Liver (tissue), 9 donors: ENCODE measurements around the gene FUT2. TPM values are rescaled to one million over a fixed set of nuclear protein-coding genes. Genes with fewer than 3 reads are reported as not detected.
"Not testable (repeated sequence)": the region's sequence is repeated elsewhere in the genome, so short reads cannot be mapped to it uniquely, and the experiment has no call there.

Experiments used
- DNase-seq: peaks from one replicate; pipeline ENCODE4 v3.0.0-alpha.2; 2017; ENCODE audit warnings: low spot score
- H3K27ac ChIP-seq, 2 donors: one replicate each; pipeline ENCODE4 v1.7.0; 2013; ENCODE audit warnings: inconsistent platforms in 2 of 2, low read length in 2 of 2, control low read depth in 1 of 2, low read depth in 1 of 2, mild to moderate bottlenecking in 1 of 2
- H3K27me3 ChIP-seq, 4 donors: one replicate each; pipeline versions ENCODE4 v1.6.1 to v1.7.0; 2013; ENCODE audit warnings: low read length in 3 of 4, inconsistent platforms in 1 of 4, mild to moderate bottlenecking in 1 of 4, moderate library complexity in 1 of 4; ENCODE audit not compliant: control insufficient read depth in 4 of 4, insufficient read depth in 4 of 4
- H3K36me3 ChIP-seq, 4 donors: one replicate each; pipeline versions ENCODE4 v1.6.1 to v1.7.0; 2013; ENCODE audit warnings: low read length in 3 of 4, mild to moderate bottlenecking in 3 of 4, low read depth in 1 of 4, moderate library complexity in 1 of 4; ENCODE audit not compliant: control insufficient read depth in 4 of 4, insufficient read depth in 3 of 4
- H3K4me1 ChIP-seq, 4 donors: one replicate each; pipeline versions ENCODE4 v1.6.1 to v1.7.0; 2013; ENCODE audit warnings: low read length in 3 of 4, mild to moderate bottlenecking in 3 of 4, moderate library complexity in 1 of 4; ENCODE audit not compliant: control insufficient read depth in 4 of 4, insufficient read depth in 4 of 4
- H3K4me3 ChIP-seq, 3 donors: one replicate each; pipeline versions ENCODE4 v1.6.1 to v1.7.0; 2013; ENCODE audit warnings: low read length in 3 of 3, control low read depth in 1 of 3, low read depth in 1 of 3, mild to moderate bottlenecking in 1 of 3
- H3K9ac ChIP-seq, 2 donors: one replicate each; pipeline ENCODE4 v1.7.0; 2013; ENCODE audit warnings: low read length in 2 of 2, mild to moderate bottlenecking in 2 of 2, moderate library complexity in 2 of 2, control low read depth in 1 of 2, low read depth in 1 of 2
- H3K9me3 ChIP-seq, 4 donors: one replicate each; pipeline versions ENCODE4 v1.6.1 to v1.7.0; 2013; ENCODE audit warnings: low read length in 3 of 4; ENCODE audit not compliant: control insufficient read depth in 4 of 4
- HNF4G ChIP-seq: IDR thresholded peaks from 2 replicates; pipeline ENCODE4 v1.6.1; 2016; ENCODE audit warnings: antibody characterized with exemption
- NR2F2 ChIP-seq: IDR thresholded peaks from 2 replicates; pipeline ENCODE4 v1.6.1; 2016; ENCODE audit warnings: antibody characterized with exemption
- WGBS: extraction: QIAGEN DNeasy Blood & Tissue Kit; methylation state at CpG from one replicate; pipeline ENCODE4 v1.1.7; 2013; 5-methylcytosine and 5-hydroxymethylcytosine counted together
- polyA plus RNA-seq, 2 donors: library from polyadenylated mRNA; stranded (reverse) in 1 of 2; unstranded in 1 of 2; fragments of 200-250 nt in 1 of 2; fragments of >200 nt in 1 of 2; fragmentation: Nextera tagmentation in 1 of 2; extraction: Ambion mirVana in 1 of 2; gene quantifications; one replicate each; pipeline versions ENCODE4 v1.2.1 to v1.2.3, GENCODE V29; 2013 to 2015
- total RNA-seq, 2 donors: library from RNA; depleted of rRNA; stranded (reverse); fragments of >200 nt; gene quantifications; one replicate each; pipeline ENCODE4 v1.2.3, GENCODE V29; 2014
- TF ChIP-seq, protein P1 (sequence below): IDR thresholded peaks from 2 replicates; pipeline ENCODE4 v1.6.1; 2016; ENCODE audit warnings: antibody characterized with exemption, mild to moderate bottlenecking
- TF ChIP-seq, protein P2 (sequence below): fragments of 150-350 bp; IDR thresholded peaks from 2 replicates; pipeline ENCODE4 v1.5.1; 2017; ENCODE audit warnings: improper control_type of control experiment, low read depth, low read length; ENCODE audit not compliant: missing input control
- TF ChIP-seq, protein P3 (sequence below): IDR thresholded peaks from 2 replicates; pipeline ENCODE4 v1.6.1; 2016; ENCODE audit warnings: antibody characterized with exemption
- TF ChIP-seq, protein P4 (sequence below): IDR thresholded peaks from 2 replicates; pipeline ENCODE4 v1.6.1; 2016; ENCODE audit warnings: antibody characterized with exemption
- donor health status: healthy.
- donor health status: healthy.
- donor health status: healthy.
- donor health status: healthy.
- donor health status: healthy.

FUT2 gene
- total and polyA plus RNA-seq, 4 donors = 0.02 to 0.38 (median 0.05) TPM; not detected in 1

DNA sequence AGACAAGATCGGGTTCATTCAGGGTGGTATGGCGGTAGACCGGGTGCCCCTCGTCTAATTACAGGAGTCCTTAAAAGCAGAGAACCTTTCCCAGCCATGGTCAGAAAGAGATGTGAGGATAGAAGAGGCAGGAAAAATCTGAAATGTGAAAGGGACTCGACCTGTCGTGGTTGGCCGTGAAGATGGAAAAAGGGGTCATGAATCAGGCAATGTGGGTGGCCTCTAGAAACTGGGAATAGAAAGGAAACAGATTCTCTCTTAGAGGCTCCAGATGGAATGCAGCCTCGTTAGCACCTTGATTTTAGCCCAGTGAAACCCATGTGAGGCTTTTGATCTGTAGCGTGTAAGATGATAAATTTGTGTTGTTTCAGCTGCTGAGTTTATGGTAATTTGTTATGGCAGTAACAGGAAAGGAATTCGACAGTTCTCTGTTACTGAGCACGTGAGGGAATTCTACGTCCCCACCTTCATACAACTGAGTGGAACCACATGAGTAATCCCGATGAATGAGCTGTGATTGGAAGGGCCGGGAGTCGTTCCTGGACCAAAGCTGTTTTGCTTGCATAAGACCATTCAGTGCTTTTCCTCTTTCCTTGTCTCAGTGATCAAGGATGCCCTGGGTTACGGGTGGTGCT, 38.8 kb upstream of the FUT2 start:
- Histone ChIP-seq H3K36me3 (no peaks in the 10 kb centered on the region), H3K4me3 (no peak overlapping the region), H3K27me3 (no peaks in the 10 kb centered on the region), H3K4me1 (peaks cover 0 to 2% (median 0%) of the 10 kb centered on the region in 4 donors), H3K9me3 (no peaks in the 10 kb centered on the region), H3K27ac (no peak overlapping the region), H3K9ac (no peak overlapping the region)
- no peak for DNase-seq
- TF ChIP-seq, protein P1, sequence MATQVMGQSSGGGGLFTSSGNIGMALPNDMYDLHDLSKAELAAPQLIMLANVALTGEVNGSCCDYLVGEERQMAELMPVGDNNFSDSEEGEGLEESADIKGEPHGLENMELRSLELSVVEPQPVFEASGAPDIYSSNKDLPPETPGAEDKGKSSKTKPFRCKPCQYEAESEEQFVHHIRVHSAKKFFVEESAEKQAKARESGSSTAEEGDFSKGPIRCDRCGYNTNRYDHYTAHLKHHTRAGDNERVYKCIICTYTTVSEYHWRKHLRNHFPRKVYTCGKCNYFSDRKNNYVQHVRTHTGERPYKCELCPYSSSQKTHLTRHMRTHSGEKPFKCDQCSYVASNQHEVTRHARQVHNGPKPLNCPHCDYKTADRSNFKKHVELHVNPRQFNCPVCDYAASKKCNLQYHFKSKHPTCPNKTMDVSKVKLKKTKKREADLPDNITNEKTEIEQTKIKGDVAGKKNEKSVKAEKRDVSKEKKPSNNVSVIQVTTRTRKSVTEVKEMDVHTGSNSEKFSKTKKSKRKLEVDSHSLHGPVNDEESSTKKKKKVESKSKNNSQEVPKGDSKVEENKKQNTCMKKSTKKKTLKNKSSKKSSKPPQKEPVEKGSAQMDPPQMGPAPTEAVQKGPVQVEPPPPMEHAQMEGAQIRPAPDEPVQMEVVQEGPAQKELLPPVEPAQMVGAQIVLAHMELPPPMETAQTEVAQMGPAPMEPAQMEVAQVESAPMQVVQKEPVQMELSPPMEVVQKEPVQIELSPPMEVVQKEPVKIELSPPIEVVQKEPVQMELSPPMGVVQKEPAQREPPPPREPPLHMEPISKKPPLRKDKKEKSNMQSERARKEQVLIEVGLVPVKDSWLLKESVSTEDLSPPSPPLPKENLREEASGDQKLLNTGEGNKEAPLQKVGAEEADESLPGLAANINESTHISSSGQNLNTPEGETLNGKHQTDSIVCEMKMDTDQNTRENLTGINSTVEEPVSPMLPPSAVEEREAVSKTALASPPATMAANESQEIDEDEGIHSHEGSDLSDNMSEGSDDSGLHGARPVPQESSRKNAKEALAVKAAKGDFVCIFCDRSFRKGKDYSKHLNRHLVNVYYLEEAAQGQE = no peak
- TF ChIP-seq HNF4G (no peak), NR2F2 (no peak)
- TF ChIP-seq, protein P2, sequence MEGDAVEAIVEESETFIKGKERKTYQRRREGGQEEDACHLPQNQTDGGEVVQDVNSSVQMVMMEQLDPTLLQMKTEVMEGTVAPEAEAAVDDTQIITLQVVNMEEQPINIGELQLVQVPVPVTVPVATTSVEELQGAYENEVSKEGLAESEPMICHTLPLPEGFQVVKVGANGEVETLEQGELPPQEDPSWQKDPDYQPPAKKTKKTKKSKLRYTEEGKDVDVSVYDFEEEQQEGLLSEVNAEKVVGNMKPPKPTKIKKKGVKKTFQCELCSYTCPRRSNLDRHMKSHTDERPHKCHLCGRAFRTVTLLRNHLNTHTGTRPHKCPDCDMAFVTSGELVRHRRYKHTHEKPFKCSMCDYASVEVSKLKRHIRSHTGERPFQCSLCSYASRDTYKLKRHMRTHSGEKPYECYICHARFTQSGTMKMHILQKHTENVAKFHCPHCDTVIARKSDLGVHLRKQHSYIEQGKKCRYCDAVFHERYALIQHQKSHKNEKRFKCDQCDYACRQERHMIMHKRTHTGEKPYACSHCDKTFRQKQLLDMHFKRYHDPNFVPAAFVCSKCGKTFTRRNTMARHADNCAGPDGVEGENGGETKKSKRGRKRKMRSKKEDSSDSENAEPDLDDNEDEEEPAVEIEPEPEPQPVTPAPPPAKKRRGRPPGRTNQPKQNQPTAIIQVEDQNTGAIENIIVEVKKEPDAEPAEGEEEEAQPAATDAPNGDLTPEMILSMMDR = no peak
- 51% methylated on average over 16 of the region's 16 CpGs for WGBS

DNA sequence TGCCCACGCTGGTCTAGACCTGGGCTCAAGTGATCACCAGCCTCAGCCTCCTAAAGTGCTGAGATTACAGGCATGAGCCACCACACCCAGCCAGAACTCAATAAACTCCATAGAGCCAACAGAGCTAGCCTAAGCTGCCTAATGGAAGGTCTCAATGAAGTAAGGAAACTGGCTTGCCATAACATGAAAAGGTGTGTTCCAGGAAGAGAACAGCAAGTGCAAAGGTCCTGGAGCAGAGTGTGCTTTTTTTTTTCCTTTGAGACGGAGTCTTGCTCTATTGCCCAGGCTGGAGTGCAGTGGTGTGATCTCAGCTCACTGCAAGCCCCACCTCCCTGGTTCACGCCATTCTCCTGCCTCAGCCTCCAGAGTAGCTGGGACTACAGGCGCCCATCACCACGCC, 37.9 kb upstream of the FUT2 start:
- H3K27ac ChIP-seq, H3K9me3 ChIP-seq, H3K9ac ChIP-seq, H3K4me1 ChIP-seq, H3K36me3 ChIP-seq, H3K4me3 ChIP-seq, DNase-seq, H3K27me3 ChIP-seq: not testable (repeated sequence)
- 93% methylated on average over 5 of the region's 5 CpGs for WGBS

DNA sequence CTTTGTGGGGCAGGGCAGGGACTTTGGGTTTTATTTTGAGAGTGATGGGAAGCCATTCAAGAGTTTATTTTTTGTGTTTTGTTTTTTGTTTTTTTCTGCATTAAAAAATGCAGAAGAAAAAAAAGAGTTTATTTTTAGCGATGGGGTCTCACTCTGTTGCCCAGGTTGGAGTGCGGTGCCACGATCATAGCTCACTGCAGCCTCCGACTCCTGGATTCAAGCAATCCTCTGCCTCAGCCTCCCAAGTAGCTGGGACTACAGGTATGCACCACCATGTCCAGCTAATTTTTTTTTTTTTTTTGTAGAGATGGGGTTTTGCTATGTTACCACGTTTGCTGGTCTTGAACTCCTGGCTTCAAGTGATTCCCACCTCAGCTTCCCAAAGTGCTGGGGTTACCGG, 37.3 kb upstream of the FUT2 start:
- H3K27me3 ChIP-seq = no peaks in the 10 kb centered on the region
- H3K9ac ChIP-seq = no peak overlapping the region
- DNase-seq = no peak
- H3K9me3 ChIP-seq = no peaks in the 10 kb centered on the region
- WGBS = 92% methylated on average over 6 of the region's 6 CpGs
- TF ChIP-seq HNF4G = no peak
- TF ChIP-seq, protein P3, sequence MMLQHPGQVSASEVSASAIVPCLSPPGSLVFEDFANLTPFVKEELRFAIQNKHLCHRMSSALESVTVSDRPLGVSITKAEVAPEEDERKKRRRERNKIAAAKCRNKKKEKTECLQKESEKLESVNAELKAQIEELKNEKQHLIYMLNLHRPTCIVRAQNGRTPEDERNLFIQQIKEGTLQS = no peak
- TF ChIP-seq, protein P4, sequence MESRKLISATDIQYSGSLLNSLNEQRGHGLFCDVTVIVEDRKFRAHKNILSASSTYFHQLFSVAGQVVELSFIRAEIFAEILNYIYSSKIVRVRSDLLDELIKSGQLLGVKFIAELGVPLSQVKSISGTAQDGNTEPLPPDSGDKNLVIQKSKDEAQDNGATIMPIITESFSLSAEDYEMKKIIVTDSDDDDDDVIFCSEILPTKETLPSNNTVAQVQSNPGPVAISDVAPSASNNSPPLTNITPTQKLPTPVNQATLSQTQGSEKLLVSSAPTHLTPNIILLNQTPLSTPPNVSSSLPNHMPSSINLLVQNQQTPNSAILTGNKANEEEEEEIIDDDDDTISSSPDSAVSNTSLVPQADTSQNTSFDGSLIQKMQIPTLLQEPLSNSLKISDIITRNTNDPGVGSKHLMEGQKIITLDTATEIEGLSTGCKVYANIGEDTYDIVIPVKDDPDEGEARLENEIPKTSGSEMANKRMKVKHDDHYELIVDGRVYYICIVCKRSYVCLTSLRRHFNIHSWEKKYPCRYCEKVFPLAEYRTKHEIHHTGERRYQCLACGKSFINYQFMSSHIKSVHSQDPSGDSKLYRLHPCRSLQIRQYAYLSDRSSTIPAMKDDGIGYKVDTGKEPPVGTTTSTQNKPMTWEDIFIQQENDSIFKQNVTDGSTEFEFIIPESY = no peak
- H3K27ac ChIP-seq = no peak overlapping the region
- peaks cover 0 to 2% (median 0%) of the 10 kb centered on the region in 4 donors for H3K4me1 ChIP-seq
- no peaks in the 10 kb centered on the region for H3K36me3 ChIP-seq
- no peak overlapping the region for H3K4me3 ChIP-seq
